AG09319 (cell line): ENCODE data around the gene ANKRD9.

Experiments
- DNase-seq: peaks from one replicate; pipeline ENCODE4 v3.0.0-alpha.2; 2010; ENCODE audit warnings: low read depth; ENCODE audit errors: extremely low read depth
- CTCF ChIP-seq: IDR thresholded peaks from 2 replicates; pipeline ENCODE4 v1.5.1; 2011; ENCODE audit warnings: low read depth, mild to moderate bottlenecking, inconsistent platforms, low read length, moderate library complexity

ANKRD9 gene

GRCh38 chr14:102495491-102496330 lies 13.9 kb downstream of the ANKRD9 start:
- no peak for TF ChIP-seq CTCF

GRCh38 chr14:102493585-102493984 lies 16.0 kb downstream of the ANKRD9 start:
- no peak for TF ChIP-seq CTCF
- no peak for DNase-seq

More at GRCh38 chr14:102495491-102496330, 13.9 kb downstream of the ANKRD9 start:
- DNase-seq = no peak

GRCh38 chr14:102493096-102493495 lies 16.5 kb downstream of the ANKRD9 start:
- no peak for DNase-seq
- TF ChIP-seq CTCF = no peak

DNA sequence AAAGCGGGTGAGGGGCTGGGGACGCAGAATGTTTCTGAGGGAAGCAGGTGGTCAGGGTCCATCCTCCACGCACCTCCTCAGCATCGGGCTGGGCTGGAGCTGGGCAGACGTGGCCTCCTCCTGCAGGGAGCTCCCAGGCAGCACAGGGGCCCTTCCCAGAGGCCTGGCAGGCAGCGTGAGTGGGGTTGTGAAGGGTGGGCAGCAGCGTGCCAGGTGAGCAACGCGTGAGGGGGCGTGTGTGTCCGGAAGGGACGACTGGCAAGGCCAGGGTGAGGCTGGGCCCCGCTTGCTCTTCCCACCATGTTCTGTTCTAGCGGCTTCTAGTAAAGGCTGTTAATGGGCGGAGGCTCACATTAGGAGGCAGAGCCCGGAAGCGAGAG lies 17.1 kb downstream of the ANKRD9 start:
- no peak for TF ChIP-seq CTCF
- DNase-seq = no peak

GRCh38 chr14:102491786-102492530 lies 17.6 kb downstream of the ANKRD9 start:
- no peak for DNase-seq
- TF ChIP-seq CTCF = no peak

GRCh38 chr14:102491366-102491765 lies 18.2 kb downstream of the ANKRD9 start:
- DNase-seq = no peak
- no peak for TF ChIP-seq CTCF

- TF ChIP-seq CTCF = no peak
Observed at GRCh38 chr14:102490456-102490855, 19.1 kb downstream of the ANKRD9 start.

More at GRCh38 chr14:102490456-102490855, 19.1 kb downstream of the ANKRD9 start:
- DNase-seq = no peak
